K562 (cell line): ENCODE results near the gene PKDCC. TPM values are rescaled to one million over a fixed set of nuclear protein-coding genes. Genes with fewer than 3 reads are reported as not detected.

ENCODE experiments used
- ATAC-seq: fragments of 200-7000 bp; cut with Tn5 transposase; 3 replicates; pipeline ENCODE4 v1.9.1; 2020; ENCODE audit warnings: moderate library complexity
- BruUV-seq: library from RNA; stranded (reverse); fragments of 400-500 nt; replicated peaks from 2 replicates; lab custom pipeline; 2021; lab: Mats Ljungman, UMichigan
- CTCF ChIA-PET: fragments of 300-600 bp; formaldehyde crosslinking; extraction: SDS; loops from one replicate; lab custom pipeline; 2021; ENCODE audit warnings: low intra/inter-chr PET ratio; lab: Yijun Ruan, JAX
- POLR2A ChIA-PET: fragments of 300-600, 350-650 bp; sonication (Branson Sonifier 250); formaldehyde crosslinking; extraction: SDS; loops from one replicate; lab custom pipeline; 2021; ENCODE audit warnings: antibody characterized with exemption, inconsistent platforms; lab: Yijun Ruan, JAX
- DNase-seq, 4 experiments: peaks; one replicate each; pipeline versions ENCODE4 v3.0.0 to v3.0.0-alpha.2; 2011 to 2018; ENCODE audit warnings: low spot score in 3 of 4, mixed read lengths in 3 of 4; ENCODE audit errors: extremely low read depth in 1 of 4
- FAIRE-seq: peaks from 2 replicates; lab custom pipeline; 2011; peaks lifted over from hg19 to GRCh38; lab: Jason Lieb, UNC
- H2AFZ ChIP-seq: 2 replicates; pipeline ENCODE4 v1.6.0; 2011; ENCODE audit warnings: low read depth, low read length, control low read depth, inconsistent platforms
- H3K27ac ChIP-seq: fragments of 200-600 bp; 3 replicates; pipeline ENCODE4 v1.8.0; 2011; ENCODE audit warnings: low read depth, mild to moderate bottlenecking, control low read depth, inconsistent platforms, low read length, moderate library complexity, mixed read lengths; ENCODE audit errors: extremely low read depth
- H3K27me3 ChIP-seq, 2 experiments: fragments of 300-600 bp in 1 of 2; 2 replicates in 1 of 2; 3 replicates in 1 of 2; pipeline versions ENCODE4 v1.6.0 to v1.8.0; 2011; ENCODE audit warnings: inconsistent platforms in 2 of 2, low read length in 2 of 2, mild to moderate bottlenecking in 1 of 2, mixed read lengths in 1 of 2, moderate library complexity in 1 of 2; ENCODE audit not compliant: control insufficient read depth in 2 of 2, insufficient read depth in 2 of 2
- H3K36me3 ChIP-seq: fragments of 300-600 bp; 3 replicates; pipeline ENCODE4 v1.8.0; 2011; ENCODE audit warnings: mild to moderate bottlenecking, low read length, inconsistent platforms; ENCODE audit not compliant: control insufficient read depth, insufficient read depth
- H3K4me1 ChIP-seq, 2 experiments: fragments of 200-600 bp in 1 of 2; replicated peaks in 1 of 2; 2 replicates in 1 of 2; 3 replicates in 1 of 2; pipeline versions ENCODE4 v1.5.1 to v1.8.0; 2011; ENCODE audit warnings: inconsistent platforms in 2 of 2, low read length in 2 of 2, mild to moderate bottlenecking in 1 of 2, mixed read lengths in 1 of 2, moderate library complexity in 1 of 2; ENCODE audit not compliant: control insufficient read depth in 2 of 2, insufficient read depth in 2 of 2
- H3K4me2 ChIP-seq: 2 replicates; pipeline ENCODE4 v1.6.1; 2011; ENCODE audit warnings: low read length, control low read depth, inconsistent platforms, mixed read lengths; ENCODE audit not compliant: insufficient read depth
- H3K4me3 ChIP-seq: fragments of 200-600 bp; sonication (generic), shearing (Covaris generic); 2 replicates; pipeline ENCODE4 v1.5.1; 2016; ENCODE audit warnings: control low read depth, inconsistent platforms
- H3K79me2 ChIP-seq: fragments of 200-600 bp; 3 replicates; pipeline ENCODE4 v1.8.0; 2011; ENCODE audit warnings: low read length, inconsistent platforms; ENCODE audit not compliant: control insufficient read depth, insufficient read depth
- H3K9ac ChIP-seq, 2 experiments: 2 replicates each; pipeline versions ENCODE4 v1.6.0 to v1.6.1; 2011; ENCODE audit warnings: low read depth in 2 of 2, low read length in 2 of 2, control low read depth in 1 of 2, inconsistent platforms in 1 of 2, mild to moderate bottlenecking in 1 of 2, mixed read lengths in 1 of 2; ENCODE audit not compliant: insufficient read depth in 1 of 2
- H3K9me1 ChIP-seq: one replicate; pipeline ENCODE4 v1.6.0; 2011; ENCODE audit warnings: inconsistent platforms, mild to moderate bottlenecking, low read length, moderate library complexity; ENCODE audit not compliant: control insufficient read depth, insufficient read depth
- H3K9me3 ChIP-seq: replicated peaks from 2 replicates; pipeline ENCODE4 v1.5.1; 2011; ENCODE audit warnings: low read depth, low read length, inconsistent platforms; ENCODE audit not compliant: control insufficient read depth, insufficient read depth
- H4K20me1 ChIP-seq: replicated peaks from 2 replicates; pipeline ENCODE4 v1.6.1; 2011; ENCODE audit warnings: low read length, inconsistent platforms, mixed read lengths; ENCODE audit not compliant: control insufficient read depth, insufficient read depth
- BCL6 ChIP-seq: fragments of 250-450 bp; sonication (Bioruptor Pico); IDR thresholded peaks from 2 replicates; pipeline ENCODE4 v1.4.0; 2020
- GATAD2A ChIP-seq: fragments of 450-650 bp; IDR thresholded peaks from 2 replicates; pipeline ENCODE4 v1.6.1; 2017
- GTF2A2 ChIP-seq: IDR thresholded peaks from 2 replicates; pipeline ENCODE4 v1.6.1; 2016; ENCODE audit warnings: mild to moderate bottlenecking, missing genetic modification characterization, missing compliant biosample characterization
- GTF2F1 ChIP-seq: IDR thresholded peaks from 2 replicates; pipeline ENCODE4 v1.6.1; 2011; ENCODE audit warnings: low read depth, low read length, improper control_type of control experiment
- HDAC2 ChIP-seq: fragments of 450-650 bp; IDR thresholded peaks from 2 replicates; pipeline ENCODE4 v1.6.1; 2016; ENCODE audit warnings: mild to moderate bottlenecking
- ID3 ChIP-seq, 2 experiments: fragments of 250-450 bp in 1 of 2; fragments of 450-650 bp in 1 of 2; sonication (Bioruptor Pico) in 1 of 2; IDR thresholded peaks; 2 replicates each; pipeline versions ENCODE4 v1.6.1 to v1.8.0; 2016 to 2021; ENCODE audit warnings: mild to moderate bottlenecking in 2 of 2, moderate library complexity in 2 of 2, missing compliant biosample characterization in 1 of 2, missing genetic modification characterization in 1 of 2
- MTA3 ChIP-seq: fragments of 450-650 bp; formaldehyde crosslinking; IDR thresholded peaks from 2 replicates; pipeline ENCODE4 v1.6.1; 2017; ENCODE audit warnings: mild to moderate bottlenecking, borderline replicate concordance
- NR2C1 ChIP-seq, 2 experiments: fragments of 450-650 bp; IDR thresholded peaks; 2 replicates each; pipeline ENCODE4 v1.6.1; 2017; ENCODE audit warnings: mild to moderate bottlenecking in 2 of 2, antibody characterized with exemption in 1 of 2, inconsistent platforms in 1 of 2, missing compliant biosample characterization in 1 of 2, missing genetic modification characterization in 1 of 2
- PTBP1 ChIP-seq: fragments of 200-400 bp; formaldehyde crosslinking; IDR thresholded peaks from 2 replicates; pipeline ENCODE4 v1.6.1; 2017; ENCODE audit warnings: low read depth, low read length
- SOX6 ChIP-seq: fragments of 450-650 bp; IDR thresholded peaks from 2 replicates; pipeline ENCODE4 v1.6.1; 2014; ENCODE audit warnings: mild to moderate bottlenecking
- TAL1 ChIP-seq: fragments of 450-650 bp; IDR thresholded peaks from 2 replicates; pipeline ENCODE4 v1.6.1; 2016; ENCODE audit warnings: mild to moderate bottlenecking
- XRCC4 ChIP-seq: IDR thresholded peaks from one replicate; pipeline ENCODE4 v1.6.1; 2011; ENCODE audit not compliant: insufficient read depth, insufficient read length; ENCODE audit errors: extremely low read depth
- ZFX ChIP-seq: sonication (generic); formaldehyde crosslinking; IDR thresholded peaks from 2 replicates; pipeline ENCODE4 v1.8.0; 2022; ENCODE audit warnings: mild to moderate bottlenecking, missing genetic modification reagents, moderate library complexity
- ZNF3 ChIP-seq: fragments of 250-450 bp; sonication (Bioruptor Pico); IDR thresholded peaks from 2 replicates; pipeline ENCODE4 v1.5.0; 2021; ENCODE audit warnings: mild to moderate bottlenecking, moderate library complexity
- ZNF766 ChIP-seq: fragments of 200-800 bp; sonication (Bioruptor generic); conservative IDR thresholded peaks from 2 replicates; pipeline ENCODE4 v1.6.1; 2016; ENCODE audit warnings: missing genetic modification characterization, missing compliant biosample characterization
- ZNF780A ChIP-seq: fragments of 250-450 bp; sonication (Bioruptor Pico); IDR thresholded peaks from 2 replicates; pipeline ENCODE4 v1.5.0; 2021; ENCODE audit warnings: mild to moderate bottlenecking
- WGBS: fragments of 100-300 bp; shearing (Covaris generic); methylation state at CpG from one replicate; pipeline ENCODE4 v1.1.6; 2016; ENCODE audit warnings: low coverage, mixed read lengths; ENCODE audit not compliant: insufficient coverage; ENCODE audit errors: missing lambda C conversion rate; 5-methylcytosine and 5-hydroxymethylcytosine counted together
- in situ Hi-C: fragments of 300-500 bp; cut with MboI; formaldehyde crosslinking; loops from 4 replicates; pipeline ENCODE4 v1.15.0; 2018; ENCODE audit warnings: inconsistent platforms, mixed read lengths
- intact Hi-C: fragments of 100-400 bp; cut with micrococcal nuclease; formaldehyde crosslinking; loops from 2 replicates; pipeline ENCODE4 v1.14.2; 2022
- polyA plus RNA-seq, 8 experiments: library from polyadenylated mRNA; depleted of rRNA in 4 of 8; stranded (reverse) in 5 of 8; unstranded in 3 of 8; fragments of >200 nt; fragmentation: Nextera tagmentation in 2 of 8; fragmentation: Illumina TruSeq in 1 of 8; extraction: Ambion mirVana in 2 of 8; extraction: Trizol in 1 of 8; gene quantifications; 2 replicates each; pipeline versions ENCODE4 v1.2.1 to v1.2.3, GENCODE V29; 2011 to 2014; ENCODE audit warnings: inconsistent platforms in 1 of 8, missing spikeins in 1 of 8
- total RNA-seq, 7 experiments: library from RNA; depleted of rRNA in 6 of 7; stranded (reverse); fragments of >200 nt in 6 of 7; fragmentation: Illumina TruSeq in 2 of 7; extraction: Trizol in 2 of 7; gene quantifications; 2 replicates each; pipeline versions ENCODE4 v1.2.1 to v1.2.3, GENCODE V29; 2011 to 2021; ENCODE audit warnings: low replicate concordance in 1 of 7

PKDCC gene
- total and polyA plus RNA-seq, 9 of the 15 experiments (the other 6 are each of a cell fraction or from before 2014, with no cell fraction given), result 0.62 to 14.8 (median 1.3) TPM; not detected in 2

GRCh38 chr2:42102591-42103450 is 55.0 kb downstream of the PKDCC start:
- H4K20me1 ChIP-seq, result 0 out of 2 replicates have a peak, but pooled peaks cover 4% of the 10 kb centered on the region
- no peak for FAIRE-seq
- in situ Hi-C loops (no loop called here), intact Hi-C loops (no loop called here)
- no peaks in the 10 kb centered on the region for H3K36me3 ChIP-seq
- peaks cover 15 to 25% of the 10 kb centered on the region in 2 experiments for H3K27me3 ChIP-seq
- H3K27ac ChIP-seq, result no peak overlapping the region
- H3K4me1 ChIP-seq, result peaks cover 0 to 8% of the 10 kb centered on the region in 2 experiments; a peak in 3 of 5 replicates
- peak; percentile 30; the same call in 1 of the 3 replicates for ATAC-seq
- no peak overlapping the region for H2AFZ ChIP-seq
- H3K79me2 ChIP-seq, result no peaks in the 10 kb centered on the region
- TF ChIP-seq GTF2A2 (tag) (no peak), BCL6 (no peak), PTBP1 (no peak), GTF2F1 (no peak), ZNF3 (no peak), ID3 (CRISPR knock-in tag; IDR thresholded peaks at IDR 0.05) (no peak), ID3 (tag; IDR thresholded peaks at IDR 0.05) (no peak), GATAD2A (no peak), ZFX (CRISPR knock-in tag) (no peak), ZNF780A (no peak), SOX6 (no peak), XRCC4 (no peak), MTA3 (no peak), NR2C1 (IDR thresholded peaks at IDR 0.05) (no peak), NR2C1 (tag; IDR thresholded peaks at IDR 0.05) (no peak), ZNF766 (CRISPR knock-in tag) (no peak), HDAC2 (no peak), TAL1 (no peak)
- no peak overlapping the region for H3K4me3 ChIP-seq
- WGBS, result 21% methylated on average over 18 of the region's 25 CpGs
- CTCF ChIA-PET, result no interaction called here
- H3K9ac ChIP-seq, result no peak overlapping the region
- no peaks in the 10 kb centered on the region for H3K9me1 ChIP-seq
- DNase-seq, result no peak
- no peaks in the 10 kb centered on the region; the same call in 1 of the 2 replicates for H3K9me3 ChIP-seq
- POLR2A ChIA-PET, result no interaction called here
- H3K4me2 ChIP-seq, result no peak overlapping the region
- BruUV-seq, result no TSS peak
